Activated CD4-positive, alpha-beta T cell treated with anti-CD3 and anti-CD28 coated beads, Interleukin-2, amount 50 U/mL, for 48 hours (primary cell): ENCODE measurements around the gene MATN4.
"Not testable (repeated sequence)": the region's sequence is repeated elsewhere in the genome, so short reads cannot be mapped to it uniquely, and the experiment has no call there.

ENCODE experiments used
- DNase-seq, 2 experiments: peaks; one replicate each; pipeline ENCODE4 v3.0.0-alpha.2; 2020

Gene MATN4

GRCh38 chr20:45308117-45308778, at the start of gene MATN4:
Gene MATN4, minus strand, starts transcription at chr20:45308299. Its CDS starts 2,717 bp downstream, at chr20:45305582.
- DNase-seq: no peak

- peak in 1 of 2 experiments; percentile 20 for DNase-seq
These were observed 47.3 kb upstream of the MATN4 start for GRCh38 chr20:45355209-45356084.

- peak; percentile 36 to 54 for DNase-seq
These were observed 46.5 kb upstream of the MATN4 start for GRCh38 chr20:45354423-45355208.

GRCh38 chr20:45353746-45354145, 45.6 kb upstream of the MATN4 start:
- DNase-seq: no peak

- DNase-seq: no peak
These were observed 44.6 kb upstream of the MATN4 start for GRCh38 chr20:45352729-45353128.

GRCh38 chr20:45350795-45351194, 42.7 kb upstream of the MATN4 start:
- not testable (repeated sequence) for DNase-seq

- DNase-seq: no peak
These were observed 42.1 kb upstream of the MATN4 start for GRCh38 chr20:45350217-45350616.

- DNase-seq: peak; percentile 73 to 74
These were observed 40.1 kb upstream of the MATN4 start, which contains the start of gene SDC4 for GRCh38 chr20:45347936-45348778. Gene SDC4, minus strand, starts transcription at chr20:45348424. Its CDS starts 40 bp downstream, at chr20:45348384.

- no peak for DNase-seq
These were observed 39.3 kb upstream of the MATN4 start for GRCh38 chr20:45347297-45347935.

- DNase-seq: no peak
These were observed 38.8 kb upstream of the MATN4 start for GRCh38 chr20:45346851-45347250.

GRCh38 chr20:45346291-45346718, 38.2 kb upstream of the MATN4 start:
- no peak for DNase-seq

- DNase-seq: no peak
These were observed 37.2 kb upstream of the MATN4 start for GRCh38 chr20:45345104-45345936.

GRCh38 chr20:45344168-45344860, 36.2 kb upstream of the MATN4 start:
- peak in 1 of 2 experiments; percentile 22 for DNase-seq

- DNase-seq: no peak
These were observed 35.6 kb upstream of the MATN4 start for GRCh38 chr20:45343532-45344167.

GRCh38 chr20:45342855-45343531, 34.9 kb upstream of the MATN4 start:
- no peak for DNase-seq

- DNase-seq: no peak
These were observed 34.1 kb upstream of the MATN4 start for GRCh38 chr20:45341939-45342854.

GRCh38 chr20:45341579-45341938, 33.5 kb upstream of the MATN4 start:
- DNase-seq: no peak

GRCh38 chr20:45340951-45341350, 32.9 kb upstream of the MATN4 start:
- no peak for DNase-seq
